HG02938 (cell line): ENCODE data around the gene GRID1.
"Not testable (repeated sequence)": the region's sequence is repeated elsewhere in the genome, so short reads cannot be mapped to it uniquely, and the experiment has no call there.

Experiments used
- ATAC-seq: cut with Tn5 transposase; IDR thresholded peaks from one replicate; pipeline ENCODE4 v1.9.1; 2021; ENCODE audit warnings: mild to moderate bottlenecking, moderate library complexity; ENCODE audit not compliant: unreplicated experiment

The GRID1 gene

GRCh38 chr10:86056672-86057071 is 309.9 kb downstream of the GRID1 start:
- ATAC-seq = no peak

- ATAC-seq = no peak
Measured at GRCh38 chr10:86055928-86056327, 310.7 kb downstream of the GRID1 start.

- ATAC-seq = no peak
Measured at GRCh38 chr10:86053675-86054074, 312.9 kb downstream of the GRID1 start.

- no peak for ATAC-seq
Measured at GRCh38 chr10:86051586-86051985, 315.0 kb downstream of the GRID1 start.

- ATAC-seq = no peak
Measured at GRCh38 chr10:86049442-86049841, 317.2 kb downstream of the GRID1 start.

GRCh38 chr10:86048973-86049372 is 317.6 kb downstream of the GRID1 start:
- no peak for ATAC-seq

GRCh38 chr10:86048571-86048970 is 318.0 kb downstream of the GRID1 start:
- ATAC-seq = no peak

GRCh38 chr10:86047588-86047987 is 319.0 kb downstream of the GRID1 start:
- ATAC-seq = no peak

- no peak for ATAC-seq
Measured at GRCh38 chr10:86046845-86047460, 319.6 kb downstream of the GRID1 start.

GRCh38 chr10:86045896-86046295 is 320.7 kb downstream of the GRID1 start:
- ATAC-seq = no peak

- no peak for ATAC-seq
Measured at GRCh38 chr10:86044029-86044428, 322.6 kb downstream of the GRID1 start.

GRCh38 chr10:86043236-86043635 is 323.4 kb downstream of the GRID1 start:
- no peak for ATAC-seq

GRCh38 chr10:86042161-86042560 is 324.4 kb downstream of the GRID1 start:
- ATAC-seq = no peak

- no peak for ATAC-seq
Measured at GRCh38 chr10:86041116-86041515, 325.5 kb downstream of the GRID1 start.

- no peak for ATAC-seq
Measured at GRCh38 chr10:86038371-86038770, 328.2 kb downstream of the GRID1 start.

GRCh38 chr10:86037096-86037495 is 329.5 kb downstream of the GRID1 start:
- no peak for ATAC-seq

- no peak for ATAC-seq
Measured at GRCh38 chr10:86036544-86036831, 330.1 kb downstream of the GRID1 start.

- no peak for ATAC-seq
Measured at GRCh38 chr10:86035791-86036543, 330.6 kb downstream of the GRID1 start.

GRCh38 chr10:86034710-86035109 is 331.9 kb downstream of the GRID1 start:
- no peak for ATAC-seq

- ATAC-seq = no peak
Measured at GRCh38 chr10:86033581-86033980, 333.0 kb downstream of the GRID1 start.

GRCh38 chr10:86032087-86032486 is 334.5 kb downstream of the GRID1 start:
- not testable (repeated sequence) for ATAC-seq

- ATAC-seq = no peak
Measured at GRCh38 chr10:86030312-86030711, 336.3 kb downstream of the GRID1 start.

- ATAC-seq = no peak
Measured at GRCh38 chr10:86027346-86027745, 339.2 kb downstream of the GRID1 start.
